Colonic mucosa (tissue), 4 donors: ENCODE results near the gene DOCK9. TPM values are rescaled to one million over a fixed set of nuclear protein-coding genes. Genes with fewer than 3 reads are reported as not detected.

ENCODE experiments used
- DNase-seq: peaks from one replicate; pipeline ENCODE4 v3.0.0-alpha.2; 2020
- H3K27ac ChIP-seq: fragments of 200-600 bp; one replicate; pipeline ENCODE4 v1.8.0; 2021
- H3K27me3 ChIP-seq: fragments of 200-600 bp; one replicate; pipeline ENCODE4 v1.8.0; 2021
- H3K36me3 ChIP-seq: fragments of 200-600 bp; one replicate; pipeline ENCODE4 v1.8.0; 2021
- H3K4me1 ChIP-seq: fragments of 200-600 bp; one replicate; pipeline ENCODE4 v1.8.0; 2021; ENCODE audit warnings: mild to moderate bottlenecking
- H3K4me3 ChIP-seq: fragments of 200-600 bp; one replicate; pipeline ENCODE4 v1.8.0; 2021
- H3K9ac ChIP-seq, 2 donors: one replicate each; pipeline ENCODE4 v1.7.0; 2013; ENCODE audit warnings: control low read depth in 2 of 2, low read depth in 2 of 2, low read length in 2 of 2
- H3K9me3 ChIP-seq: fragments of 200-600 bp; one replicate; pipeline ENCODE4 v1.8.0; 2021
- intact Hi-C: fragments of 100-400 bp; cut with DNase I; formaldehyde crosslinking; loops from one replicate; pipeline ENCODE4 v1.14.1; 2022
- total RNA-seq, 2 donors: library from RNA; stranded (reverse); fragmentation: NEBNext Ultra II Directional in 1 of 2; extraction: Animal tissue kit (Norgen Biotek cat#: 25700) in 1 of 2; gene quantifications; one replicate each; pipeline ENCODE4 v1.2.1, GENCODE V29; 2021
- TF ChIP-seq, protein P1 (sequence below): fragments of 200-600 bp; IDR thresholded peaks from one replicate; pipeline ENCODE4 v1.8.0; 2022; ENCODE audit warnings: antibody characterized with exemption, mild to moderate bottlenecking
- donor health status: healthy.
- donor health status: DM: no; HTN: no; CAD: no.
- donor health status: DM: no; HTN: no; CAD: no.

The DOCK9 gene
- total RNA-seq, 2 donors from 2014 or later = 42.3 to 52.4 TPM

DNA sequence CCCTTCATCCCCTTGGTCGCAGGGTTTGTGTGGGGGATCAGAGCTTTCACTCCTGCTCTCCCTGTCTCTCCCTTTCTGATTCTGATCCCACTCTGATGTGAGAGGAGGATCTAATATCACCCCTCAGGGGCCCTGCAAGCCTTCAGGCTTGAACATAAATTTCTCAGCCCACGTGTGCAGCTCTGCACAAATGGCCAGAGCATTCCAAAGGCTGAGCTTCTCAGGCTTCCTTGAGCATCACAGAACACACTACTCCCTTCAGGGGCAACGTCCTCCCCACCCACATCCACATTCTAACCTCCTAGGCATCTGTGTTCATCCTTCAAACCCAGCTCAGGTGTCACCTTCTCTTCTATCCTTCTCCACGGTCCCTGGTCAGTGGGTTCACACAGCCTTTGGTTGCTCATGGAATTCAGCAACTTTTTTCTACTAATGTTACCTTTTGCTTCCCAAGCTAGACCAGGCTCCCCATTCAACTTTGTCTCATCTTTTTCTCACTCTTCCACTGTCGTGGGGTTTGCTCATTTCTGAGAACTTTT is 24.4 kb upstream of the DOCK9 start:
- Histone ChIP-seq H3K27me3 (no peaks in the 10 kb centered on the region), H3K27ac (no peak overlapping the region), H3K36me3 (no peaks in the 10 kb centered on the region), H3K4me3 (no peak overlapping the region), H3K4me1 (no peaks in the 10 kb centered on the region), H3K9me3 (no peaks in the 10 kb centered on the region), H3K9ac (no peak overlapping the region)
- TF ChIP-seq, protein P1, sequence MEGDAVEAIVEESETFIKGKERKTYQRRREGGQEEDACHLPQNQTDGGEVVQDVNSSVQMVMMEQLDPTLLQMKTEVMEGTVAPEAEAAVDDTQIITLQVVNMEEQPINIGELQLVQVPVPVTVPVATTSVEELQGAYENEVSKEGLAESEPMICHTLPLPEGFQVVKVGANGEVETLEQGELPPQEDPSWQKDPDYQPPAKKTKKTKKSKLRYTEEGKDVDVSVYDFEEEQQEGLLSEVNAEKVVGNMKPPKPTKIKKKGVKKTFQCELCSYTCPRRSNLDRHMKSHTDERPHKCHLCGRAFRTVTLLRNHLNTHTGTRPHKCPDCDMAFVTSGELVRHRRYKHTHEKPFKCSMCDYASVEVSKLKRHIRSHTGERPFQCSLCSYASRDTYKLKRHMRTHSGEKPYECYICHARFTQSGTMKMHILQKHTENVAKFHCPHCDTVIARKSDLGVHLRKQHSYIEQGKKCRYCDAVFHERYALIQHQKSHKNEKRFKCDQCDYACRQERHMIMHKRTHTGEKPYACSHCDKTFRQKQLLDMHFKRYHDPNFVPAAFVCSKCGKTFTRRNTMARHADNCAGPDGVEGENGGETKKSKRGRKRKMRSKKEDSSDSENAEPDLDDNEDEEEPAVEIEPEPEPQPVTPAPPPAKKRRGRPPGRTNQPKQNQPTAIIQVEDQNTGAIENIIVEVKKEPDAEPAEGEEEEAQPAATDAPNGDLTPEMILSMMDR = no peak
- intact Hi-C loops = no loop called here
- DNase-seq = no peak

DNA sequence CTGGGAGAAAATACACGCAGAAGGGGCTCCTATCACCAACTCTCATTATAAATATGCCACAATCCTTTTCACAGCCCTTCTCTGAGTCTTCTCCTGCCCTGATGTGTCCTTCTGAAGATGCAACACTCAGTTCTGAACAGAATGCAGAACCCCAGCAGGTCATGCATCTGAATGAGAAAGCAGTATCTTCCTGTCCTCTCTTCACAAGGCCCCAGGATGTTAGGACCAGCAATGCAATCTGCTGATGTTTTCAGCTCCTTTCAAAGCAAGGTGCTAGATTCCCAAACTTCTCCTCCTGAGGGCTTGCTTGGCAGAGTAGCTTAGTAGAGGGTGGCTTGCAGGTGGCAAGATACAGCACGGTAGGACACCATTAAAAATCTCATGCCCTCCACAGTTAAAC is 22.3 kb upstream of the DOCK9 start:
- no peaks in the 10 kb centered on the region for H3K36me3 ChIP-seq
- no peak for DNase-seq
- H3K4me3 ChIP-seq = no peak overlapping the region
- no peaks in the 10 kb centered on the region for H3K9me3 ChIP-seq
- intact Hi-C loops = no loop called here
- H3K4me1 ChIP-seq = no peaks in the 10 kb centered on the region
- H3K9ac ChIP-seq = no peak overlapping the region
- TF ChIP-seq, protein P1 = no peak
- H3K27ac ChIP-seq = no peak overlapping the region
- H3K27me3 ChIP-seq = no peaks in the 10 kb centered on the region

DNA sequence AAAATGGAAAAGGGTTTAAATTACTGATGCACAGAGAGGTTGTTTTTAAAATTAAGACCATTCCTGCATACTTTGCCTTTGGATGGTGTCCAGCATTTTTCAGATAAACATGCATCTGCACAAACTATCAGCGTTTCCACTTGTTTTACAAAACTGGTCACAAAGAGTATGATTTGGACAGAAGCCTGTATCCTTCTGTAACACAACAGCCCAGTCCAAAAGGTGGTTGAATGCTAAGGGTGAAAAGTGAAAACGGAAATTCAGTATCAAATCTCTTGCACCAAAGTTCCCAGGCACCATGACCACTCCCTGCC is 21.7 kb upstream of the DOCK9 start:
- DNase-seq = no peak
- intact Hi-C loops = no loop called here
- Histone ChIP-seq H3K27ac (no peak overlapping the region), H3K4me1 (no peaks in the 10 kb centered on the region), H3K27me3 (no peaks in the 10 kb centered on the region), H3K9ac (no peak overlapping the region), H3K4me3 (no peak overlapping the region), H3K36me3 (no peaks in the 10 kb centered on the region), H3K9me3 (no peaks in the 10 kb centered on the region)
- TF ChIP-seq, protein P1 = no peak

DNA sequence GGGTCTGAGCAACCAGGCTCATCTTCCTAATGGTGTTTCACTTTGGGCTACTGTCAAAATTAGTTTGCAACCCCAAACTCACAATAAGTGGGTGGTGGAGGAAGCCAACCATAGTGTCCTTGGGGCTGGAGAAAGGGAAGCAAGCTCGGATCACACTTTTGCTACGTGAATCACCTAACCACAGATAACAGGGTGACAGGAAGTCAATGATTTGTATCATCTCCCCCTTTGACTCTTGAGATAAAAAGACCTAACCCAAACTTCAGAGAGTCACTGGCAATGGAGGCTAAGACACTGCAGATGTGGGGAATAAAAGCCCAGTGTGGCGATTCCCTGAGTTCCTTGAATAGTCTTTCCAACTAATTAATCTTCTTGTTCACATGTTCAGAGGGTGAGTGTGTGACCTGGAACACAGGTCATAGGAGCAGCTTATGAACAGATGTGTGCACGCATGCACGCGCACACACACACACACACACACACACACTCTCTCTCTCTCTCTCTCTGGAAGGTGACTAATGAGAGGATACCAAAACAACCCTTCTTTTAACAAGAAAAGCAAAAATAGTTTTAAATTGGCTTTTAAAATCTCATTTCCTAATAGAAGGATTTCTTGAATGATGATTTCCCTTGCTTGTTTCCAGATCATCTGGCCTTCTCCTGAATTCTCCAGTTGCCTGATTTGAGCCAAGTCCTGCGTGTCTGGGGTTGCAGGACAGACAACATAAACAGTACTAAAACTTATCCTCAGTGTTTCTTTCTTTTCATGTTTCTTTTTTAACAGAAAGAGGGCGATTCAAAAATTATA is 21.2 kb upstream of the DOCK9 start:
- H3K9me3 ChIP-seq = no peaks in the 10 kb centered on the region
- TF ChIP-seq, protein P1 = no peak
- DNase-seq = no peak
- intact Hi-C loops = no loop called here
- no peaks in the 10 kb centered on the region for H3K27me3 ChIP-seq
- no peak overlapping the region for H3K9ac ChIP-seq
- H3K4me1 ChIP-seq = peaks cover 3% of the 10 kb centered on the region
- H3K36me3 ChIP-seq = no peaks in the 10 kb centered on the region
- H3K27ac ChIP-seq = no peak overlapping the region
- H3K4me3 ChIP-seq = no peak overlapping the region

DNA sequence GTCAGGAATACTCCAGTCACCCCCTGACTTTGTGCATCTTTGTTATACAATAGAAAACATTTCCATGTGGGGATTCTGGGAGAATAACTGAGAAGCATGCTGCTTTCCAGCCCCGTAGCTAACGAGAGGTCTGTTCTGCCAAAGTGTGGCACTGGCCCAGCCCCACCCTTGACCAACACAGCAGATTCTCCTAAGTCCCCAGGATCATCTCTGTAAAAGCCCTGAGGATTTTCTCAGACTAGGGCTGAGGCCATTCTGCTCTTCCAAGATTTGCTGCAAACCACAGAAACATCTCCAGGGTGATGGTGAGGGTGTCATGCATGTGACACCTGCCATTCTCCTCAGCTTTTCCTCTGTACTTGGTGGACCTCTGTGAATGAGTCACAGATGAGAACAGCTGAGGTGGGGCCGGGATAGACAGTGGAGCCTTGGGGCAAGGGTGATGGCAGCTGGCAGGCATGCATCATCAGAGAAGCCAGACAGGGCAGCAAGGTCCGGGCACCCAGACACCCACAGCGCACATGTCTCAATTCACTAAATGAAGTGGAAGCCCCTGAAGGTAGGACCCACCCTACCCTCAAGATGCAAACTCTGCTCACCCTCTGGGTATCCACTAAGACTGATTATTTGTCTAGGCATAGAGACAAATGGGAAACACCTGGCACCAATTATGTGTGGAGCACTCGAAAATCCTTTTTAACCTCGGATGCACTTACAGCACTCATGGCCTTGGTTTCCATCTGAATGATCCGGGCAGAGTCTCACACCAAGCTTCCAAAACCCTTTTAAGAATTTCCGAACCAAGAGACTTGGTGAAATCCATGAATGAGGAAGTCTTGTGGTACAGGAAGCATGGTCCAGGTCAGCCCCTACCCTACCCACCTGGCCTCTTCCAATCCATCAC is 20.1 kb upstream of the DOCK9 start:
- no peak overlapping the region for H3K9ac ChIP-seq
- H3K36me3 ChIP-seq = no peaks in the 10 kb centered on the region
- no peak overlapping the region for H3K27ac ChIP-seq

More for the DNA sequence above, 20.1 kb upstream of the DOCK9 start:
- no peaks in the 10 kb centered on the region for H3K27me3 ChIP-seq
- intact Hi-C loops = no loop called here
- H3K4me3 ChIP-seq = no peak overlapping the region
- H3K4me1 ChIP-seq = peaks cover 5% of the 10 kb centered on the region
- TF ChIP-seq, protein P1 = no peak
- DNase-seq = no peak
- no peaks in the 10 kb centered on the region for H3K9me3 ChIP-seq
